SHP77 (cell line): ENCODE data around the gene SLC22A13.
"Not testable (repeated sequence)": the region's sequence is repeated elsewhere in the genome, so short reads cannot be mapped to it uniquely, and the experiment has no call there.

ENCODE experiments used
- DNase-seq, 2 experiments: peaks; one replicate each; lab custom pipeline; 2025; lab: John Stamatoyannopoulos, UW

SLC22A13 gene

GRCh38 chr3:38264779-38265178, 833 bp upstream of the SLC22A13 start:
- DNase-seq = no peak

GRCh38 chr3:38266810-38267209, 1.2 kb downstream of the SLC22A13 start:
- no peak for DNase-seq

GRCh38 chr3:38267662-38268061, 2.0 kb downstream of the SLC22A13 start:
- no peak for DNase-seq

GRCh38 chr3:38268087-38268486, 2.5 kb downstream of the SLC22A13 start:
- DNase-seq = no peak

- no peak for DNase-seq
Observed at GRCh38 chr3:38268522-38268921, 2.9 kb downstream of the SLC22A13 start.

DNA sequence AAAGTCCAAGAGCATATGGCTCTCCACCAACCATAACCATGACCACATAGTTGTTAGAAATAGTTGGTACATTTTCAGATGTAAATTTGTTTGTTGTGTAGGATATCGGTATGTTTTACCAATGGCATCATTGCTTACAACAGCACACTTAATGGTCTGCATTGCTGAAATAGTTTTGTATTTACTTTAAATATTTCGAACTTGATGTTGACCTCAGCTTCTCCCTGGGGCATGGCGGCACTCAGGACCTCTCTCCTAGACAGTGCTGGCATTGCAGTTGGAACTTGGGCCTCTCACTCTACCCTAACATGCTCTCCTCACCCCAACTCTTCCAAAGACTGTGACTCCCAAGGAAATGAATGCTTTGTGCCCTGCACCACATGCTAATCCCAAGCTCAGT, 5.0 kb downstream of the SLC22A13 start:
- no peak for DNase-seq

- DNase-seq = no peak
Observed at GRCh38 chr3:38271553-38271952, 5.9 kb downstream of the SLC22A13 start.

DNA sequence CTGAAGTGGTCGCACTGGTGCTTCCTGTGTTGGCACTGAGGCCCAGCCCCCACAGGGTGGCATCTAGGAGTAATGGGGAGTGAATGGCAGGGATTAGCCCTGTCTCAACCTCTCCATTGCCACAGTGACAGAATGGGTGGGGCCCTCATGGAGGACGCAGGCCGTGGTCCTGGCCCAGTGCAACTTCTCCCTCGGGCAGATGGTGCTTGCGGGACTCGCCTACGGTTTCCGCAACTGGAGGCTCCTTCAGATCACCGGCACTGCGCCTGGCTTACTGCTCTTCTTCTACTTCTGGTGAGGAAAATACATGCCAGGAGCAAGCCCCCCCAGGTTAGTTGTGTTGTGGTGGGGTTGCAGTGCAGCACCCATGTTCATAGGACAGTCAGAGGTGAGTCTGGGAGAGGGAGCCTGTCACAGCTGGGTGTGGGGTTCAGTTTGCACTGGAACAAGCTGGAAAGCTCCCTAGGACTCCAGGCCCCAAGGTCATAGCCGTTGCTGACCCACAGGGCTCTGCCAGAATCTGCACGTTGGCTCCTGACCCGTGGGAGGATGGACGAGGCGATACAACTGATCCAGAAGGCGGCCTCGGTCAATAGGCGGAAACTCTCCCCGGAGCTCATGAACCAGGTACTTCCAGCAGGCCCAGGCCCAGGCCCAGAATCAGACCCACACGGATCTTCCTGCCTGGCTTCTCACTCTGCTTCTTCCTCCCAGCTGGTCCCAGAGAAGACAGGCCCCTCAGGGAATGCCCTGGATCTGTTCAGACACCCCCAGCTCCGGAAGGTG, 9.4 kb downstream of the SLC22A13 start:
- DNase-seq = no peak

DNA sequence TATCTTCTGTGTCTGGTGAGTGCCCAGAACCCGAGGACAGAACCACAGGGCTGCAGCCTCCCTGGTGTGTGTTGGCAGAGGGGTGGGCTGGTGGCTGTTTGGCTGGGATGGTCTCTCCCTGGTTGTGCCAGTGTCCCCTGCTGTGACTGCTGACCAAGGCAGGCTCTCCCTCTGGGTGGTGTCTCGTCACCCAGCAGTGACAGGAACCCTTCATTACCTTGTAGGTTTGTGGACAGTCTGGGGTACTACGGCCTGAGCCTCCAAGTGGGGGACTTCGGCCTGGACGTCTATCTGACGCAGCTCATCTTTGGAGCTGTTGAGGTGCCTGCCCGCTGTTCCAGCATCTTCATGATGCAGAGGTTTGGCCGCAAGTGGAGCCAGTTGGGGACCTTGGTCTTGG, 10.0 kb downstream of the SLC22A13 start:
- DNase-seq = no peak

DNA sequence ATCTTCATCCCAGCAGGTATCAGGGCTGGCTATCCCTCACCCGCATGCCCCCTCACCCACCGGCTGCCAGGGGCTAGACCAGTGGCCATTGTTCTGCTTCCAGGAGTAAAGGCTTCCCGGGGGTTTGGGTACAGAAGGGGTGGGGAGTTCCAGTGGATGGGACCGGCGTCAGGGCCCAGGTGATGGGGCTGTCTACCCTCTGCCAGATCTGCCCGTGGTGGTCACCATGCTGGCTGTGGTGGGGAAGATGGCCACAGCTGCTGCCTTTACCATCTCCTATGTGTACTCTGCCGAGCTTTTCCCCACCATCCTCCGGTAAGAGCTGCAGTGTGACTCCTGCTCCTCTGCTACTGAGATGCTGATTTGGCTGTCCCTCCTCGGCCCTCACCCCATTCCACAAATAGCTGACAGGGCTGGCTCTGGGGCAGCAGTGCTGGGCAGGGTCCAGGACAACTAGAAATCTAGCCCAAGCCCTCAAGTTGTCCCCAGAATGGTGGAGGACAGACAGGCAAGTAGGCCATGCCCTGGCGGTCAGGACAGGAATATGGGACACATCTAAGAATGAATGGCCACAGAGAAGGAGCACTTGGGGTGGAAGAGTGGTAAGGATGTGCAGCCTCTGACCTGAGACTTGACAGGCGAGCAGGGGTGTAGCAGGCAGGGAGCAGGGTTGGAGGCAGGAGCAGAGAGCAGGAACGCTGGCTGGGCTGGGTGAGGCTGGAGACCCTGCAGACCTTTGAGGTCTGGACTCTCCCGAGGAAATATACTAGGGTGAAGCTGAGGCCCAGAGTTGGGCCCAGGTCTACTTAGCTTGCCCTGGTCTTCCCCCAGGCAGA, 10.7 kb downstream of the SLC22A13 start:
- DNase-seq = no peak

- no peak for DNase-seq
Observed at GRCh38 chr3:38276917-38277630, 11.5 kb downstream of the SLC22A13 start.

- no peak for DNase-seq
Observed at GRCh38 chr3:38278841-38279240, 13.2 kb downstream of the SLC22A13 start.

DNA sequence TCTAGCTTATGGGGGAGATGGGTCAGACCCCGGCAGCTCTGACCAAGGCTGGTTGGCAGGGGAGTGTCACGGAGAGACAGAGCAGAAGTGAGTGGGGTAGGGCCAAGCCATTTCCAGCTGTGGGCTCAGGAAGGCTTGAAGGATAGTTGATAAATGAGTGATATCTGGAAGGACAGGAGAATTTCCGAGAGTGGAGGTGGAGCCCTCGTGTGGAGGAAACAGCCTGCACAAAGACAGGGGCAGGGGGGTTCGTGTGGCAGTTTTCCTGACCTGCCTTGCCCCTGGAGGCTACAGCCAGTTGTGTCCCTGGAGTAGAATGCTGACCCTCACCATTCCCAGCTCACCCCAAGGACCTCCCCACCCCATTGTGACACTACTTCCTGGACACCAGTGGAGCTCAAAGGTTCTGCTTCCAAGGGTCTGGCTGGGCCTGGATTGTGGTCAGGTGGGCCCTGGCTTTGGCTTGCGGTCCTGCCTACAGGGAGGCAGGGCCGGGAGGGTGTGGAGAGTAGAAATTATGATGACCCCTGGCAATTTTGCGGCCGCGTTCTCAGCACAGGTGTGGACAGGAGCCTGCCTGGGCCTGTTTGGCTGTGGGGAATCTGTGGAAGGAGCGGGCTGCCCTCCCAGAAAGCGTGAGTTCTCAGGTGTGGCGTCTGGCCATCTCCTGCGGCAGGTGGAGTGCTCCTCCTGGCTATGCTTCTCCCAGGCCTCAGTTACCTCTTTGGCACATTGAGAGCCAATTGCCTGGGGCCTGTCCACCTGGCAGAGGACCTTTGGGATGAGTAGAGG, 16.5 kb downstream of the SLC22A13 start, which contains the start of gene SLC22A14:
TSS of gene SLC22A14 (plus strand) at position 400 of the 792 bp plus-strand sequence. CDS start 23,733 bp downstream, outside the sequence.
- no peak for DNase-seq

- DNase-seq = no peak
Observed at GRCh38 chr3:38283810-38284755, 18.5 kb downstream of the SLC22A13 start.

DNA sequence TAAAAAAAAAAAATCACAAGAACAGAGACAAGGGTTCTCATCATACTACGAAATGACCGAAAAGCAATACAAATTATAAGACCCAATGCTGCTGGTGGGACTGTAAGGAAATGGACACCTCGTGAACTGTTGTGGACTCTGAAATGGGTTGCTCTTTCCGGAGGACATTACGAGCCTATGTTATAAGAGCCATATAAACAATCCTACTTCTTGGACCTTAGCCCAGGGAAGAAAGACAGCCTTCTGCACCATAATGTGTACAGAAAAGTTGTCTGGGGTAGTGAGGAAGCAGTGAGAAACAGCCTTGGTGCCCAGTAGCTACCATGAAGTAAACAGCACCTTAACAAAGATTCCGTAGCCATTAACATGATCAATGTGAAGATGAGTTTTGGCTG, 19.1 kb downstream of the SLC22A13 start:
- no peak for DNase-seq

DNA sequence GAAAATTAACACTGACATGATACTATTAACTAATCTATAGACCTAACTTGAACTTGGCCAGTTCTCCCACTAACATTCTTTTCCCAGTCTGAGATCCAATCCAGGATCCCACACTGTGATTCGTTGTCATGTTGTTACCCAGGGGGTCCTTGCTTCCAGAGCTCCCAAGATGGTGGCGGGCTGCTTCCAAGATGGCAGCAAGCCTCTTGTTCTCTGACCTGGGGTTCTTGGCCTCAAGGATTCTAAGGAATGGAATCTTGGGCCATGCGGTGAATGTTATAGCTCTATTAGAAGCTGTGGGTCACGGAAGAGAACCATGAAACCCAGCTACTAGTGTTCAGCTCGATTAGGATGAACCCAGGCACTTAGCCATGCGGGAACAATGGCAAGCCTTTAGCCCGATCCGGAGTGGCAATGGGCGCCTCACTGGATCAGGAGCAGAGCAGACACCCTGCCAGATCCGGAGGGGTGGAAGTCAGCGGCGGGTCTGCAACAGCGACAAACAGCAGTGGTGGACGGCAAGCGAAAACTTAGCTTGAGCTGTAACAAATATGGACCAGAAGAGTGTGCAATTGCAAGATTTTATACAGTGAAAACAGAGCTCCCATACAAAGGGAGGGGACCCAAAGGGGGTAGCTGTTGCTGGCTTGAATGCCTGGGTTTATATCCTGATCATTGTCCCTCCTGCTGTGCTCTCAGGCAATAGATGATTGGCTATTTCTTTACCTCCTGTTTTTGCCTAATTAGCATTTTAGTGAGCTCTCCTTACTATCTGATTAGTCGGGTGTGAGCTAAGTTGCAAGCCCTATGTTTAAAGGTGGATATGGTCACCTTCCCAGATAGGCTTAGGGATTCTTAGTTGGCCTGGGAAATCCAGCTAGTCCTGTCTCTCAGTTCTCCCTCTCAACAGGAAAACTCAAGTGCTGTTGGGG, 23.9 kb downstream of the SLC22A13 start:
- not testable (repeated sequence) for DNase-seq

DNA sequence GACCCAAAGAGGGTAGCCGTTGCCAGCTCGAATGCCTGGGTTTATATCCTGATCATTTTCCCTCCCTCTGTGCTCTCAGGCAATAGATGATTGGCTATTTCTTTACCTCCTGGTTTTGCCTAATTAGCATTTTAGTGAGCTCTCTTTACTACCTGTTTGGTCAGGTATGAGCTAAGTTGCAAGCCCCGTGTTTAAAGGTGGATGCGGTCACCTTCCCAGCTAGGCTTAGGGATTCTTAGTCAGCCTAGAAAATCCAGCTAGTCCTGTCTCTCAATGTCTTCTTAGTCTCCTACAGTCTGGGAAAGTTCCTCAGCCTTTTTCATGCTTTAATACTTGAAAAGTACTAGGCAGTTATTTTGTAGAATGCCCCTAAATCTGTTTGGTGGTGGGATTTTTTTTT, 31.4 kb downstream of the SLC22A13 start:
- not testable (repeated sequence) for DNase-seq

DNA sequence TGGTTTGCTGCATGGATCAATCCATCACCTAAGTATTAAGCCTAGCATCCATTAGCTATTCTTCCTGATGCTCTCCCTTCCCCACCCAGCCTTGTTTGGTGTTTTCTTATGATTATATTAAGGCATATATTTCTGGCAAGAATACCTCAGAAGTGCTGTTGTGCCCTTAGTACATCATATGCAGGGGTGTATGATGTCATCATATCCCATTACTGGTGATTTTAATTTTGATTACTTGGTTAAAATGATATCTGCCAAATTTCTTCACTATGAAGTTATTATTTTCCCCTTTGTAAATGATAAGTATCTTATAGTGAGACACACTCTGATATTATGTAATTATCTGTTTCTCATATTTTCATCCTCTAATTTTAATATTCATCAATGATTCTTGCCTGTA, 31.9 kb downstream of the SLC22A13 start:
- DNase-seq = no peak

DNA sequence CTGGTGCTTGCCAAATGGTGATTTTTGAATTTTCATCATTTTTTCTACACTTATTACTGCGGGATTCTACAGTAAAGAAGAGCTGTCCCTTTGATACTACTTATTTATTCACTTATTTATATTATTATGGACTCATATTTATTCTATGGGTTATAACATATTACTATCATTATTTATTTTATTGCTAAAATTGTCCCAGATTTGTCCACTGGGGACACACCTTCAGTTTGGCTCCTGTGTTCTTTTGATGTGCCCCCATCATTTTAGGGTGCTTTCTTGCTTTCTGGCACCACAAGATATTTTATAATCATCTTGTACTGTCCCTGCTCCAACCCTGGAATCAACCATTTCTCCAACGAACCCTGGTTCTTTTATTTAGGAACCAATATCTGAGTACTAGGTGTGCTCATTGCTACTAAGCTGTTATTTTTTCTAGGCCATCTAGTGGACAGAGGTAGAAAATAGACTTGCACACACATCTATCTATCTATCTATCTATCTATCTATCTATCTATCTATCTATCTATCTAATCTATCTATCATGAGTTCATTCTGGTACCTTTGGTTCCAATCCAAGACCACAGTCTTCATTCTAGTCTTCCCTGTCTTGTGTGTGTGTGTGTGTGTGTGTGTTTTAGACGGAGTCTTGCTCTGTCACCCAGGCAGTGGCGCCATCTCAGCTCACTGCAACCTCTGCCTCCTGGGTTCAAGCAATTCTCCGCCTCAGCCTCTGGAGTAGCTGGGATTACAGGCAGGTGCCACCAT, 32.5 kb downstream of the SLC22A13 start:
- DNase-seq = no peak
